Heart right ventricle (tissue), 16 donors: ENCODE measurements around the gene PEX11G. TPM values are rescaled to one million over a fixed set of nuclear protein-coding genes. Genes with fewer than 3 reads are reported as not detected.

ENCODE experiments used
- ATAC-seq, 8 donors: fragments of 200-7000 bp; cut with Tn5 transposase; one replicate each; pipeline ENCODE4 v1.9.1; 2020; ENCODE audit warnings: mild to moderate bottlenecking in 8 of 8, moderate library complexity in 8 of 8, moderate number of reproducible peaks in 1 of 8
- DNase-seq, 2 donors: peaks; one replicate each; pipeline ENCODE4 v3.0.0-alpha.2; 2020
- H3K27ac ChIP-seq, 10 donors: fragments of 200-600 bp; sonication (generic) in 2 of 10; one replicate each; pipeline versions ENCODE4 v1.5.0 to v1.8.0; 2020 to 2022; ENCODE audit warnings: mild to moderate bottlenecking in 3 of 10
- H3K27me3 ChIP-seq, 7 donors: fragments of 200-600 bp; one replicate each; pipeline ENCODE4 v1.8.0; 2021 to 2022; ENCODE audit warnings: mild to moderate bottlenecking in 2 of 7
- H3K36me3 ChIP-seq, 9 donors: fragments of 200-600 bp; sonication (generic) in 1 of 9; one replicate each; pipeline versions ENCODE4 v1.5.0 to v1.8.0; 2020 to 2022; ENCODE audit warnings: mild to moderate bottlenecking in 2 of 9
- H3K4me1 ChIP-seq, 9 donors: fragments of 200-600 bp; sonication (generic) in 1 of 9; one replicate each; pipeline versions ENCODE4 v1.5.0 to v1.8.0; 2020 to 2022; ENCODE audit warnings: mild to moderate bottlenecking in 4 of 9
- H3K4me3 ChIP-seq, 10 donors: fragments of 200-600 bp; sonication (generic) in 2 of 10; one replicate each; pipeline versions ENCODE4 v1.5.0 to v1.8.0; 2020 to 2022; ENCODE audit warnings: mild to moderate bottlenecking in 7 of 10, moderate library complexity in 2 of 10
- H3K9me3 ChIP-seq, 11 donors: fragments of 200-600 bp in 10 of 11; sonication (generic) in 2 of 11; one replicate each; pipeline versions ENCODE4 v1.5.0 to v1.8.0; 2013 to 2022; ENCODE audit warnings: mild to moderate bottlenecking in 2 of 11, control low read depth in 1 of 11, moderate library complexity in 1 of 11
- WGBS, 2 donors: extraction: QIAGEN DNeasy Blood & Tissue Kit; methylation state at CpG; one replicate each; pipeline ENCODE4 v1.1.7; 2013; ENCODE audit warnings: inconsistent platforms in 1 of 2; 5-methylcytosine and 5-hydroxymethylcytosine counted together
- intact Hi-C, 10 donors: fragments of 100-400 bp; cut with DNase I; formaldehyde crosslinking; loops; one replicate each; pipeline versions ENCODE4 v1.11.1 to v1.14.2; 2022
- polyA plus RNA-seq, 2 donors: library from polyadenylated mRNA; stranded (reverse); fragments of 200-250 nt; gene quantifications; one replicate each; pipeline ENCODE4 v1.2.3, GENCODE V29; 2013
- total RNA-seq, 10 donors: library from RNA; stranded (reverse); fragmentation: NEBNext Ultra II Directional in 3 of 10; extraction: Animal tissue kit (Norgen Biotek cat#: 25700) in 3 of 10; gene quantifications; one replicate each; pipeline versions ENCODE4 v1.2.1 to v1.2.4, GENCODE V29; 2021 to 2023
- TF ChIP-seq, protein P1 (sequence below), 9 donors: fragments of 200-600 bp; sonication (generic) in 2 of 9; IDR thresholded peaks; one replicate each; pipeline versions ENCODE4 v1.5.0 to v1.8.0; 2021 to 2022; ENCODE audit warnings: antibody characterized with exemption in 9 of 9, mild to moderate bottlenecking in 5 of 9, moderate library complexity in 1 of 9
- donor health status: Arrhythmogenic right ventricular cardiomyopathy.
- donor health status: ischemic (EF 13 %, LVEDD 7.1; RV severe dilation, severe dysfunction).
- donor health status: healthy with polysubstance abuse.
- donor health status: DM: no; HTN: yes; CAD: no.
- donor health status: DM: no; HTN: no; CAD: no.
- donor health status: ischemic (EF 25% LVEDD 6.9; RV normal size, moderate dysfunction).
- donor health status: ischemic (EF 25% LVEDD 5.7; RV mildly dilated, moderate dysfunction).
- donor health status: healthy.
- donor health status: DM: yes; HTN: yes; CAD: no.
- donor health status: Ischemic cardiomyopathy.
- donor health status: ischemic (EF 35%, LVEDD 5.7; RV mildly dilated, moderate dysfunction).
- donor health status: nonischemic (EF 11% LVEDD 7.7; RV severe dilation, severe dysfunction).
- donor health status: DM: yes; HTN: yes; CAD: no.
- donor health status: PGD.
- donor health status: ischemic (EF 29% LVEDD 5.4; RV normal size, mild dysfunction).
- donor health status: nonischemic (EF 23%, LVEDD 6.1; RV moderate dilation, normal function).

PEX11G gene
- total and polyA plus RNA-seq, 12 donors = 0.95 to 3.9 (median 1.9) TPM

DNA sequence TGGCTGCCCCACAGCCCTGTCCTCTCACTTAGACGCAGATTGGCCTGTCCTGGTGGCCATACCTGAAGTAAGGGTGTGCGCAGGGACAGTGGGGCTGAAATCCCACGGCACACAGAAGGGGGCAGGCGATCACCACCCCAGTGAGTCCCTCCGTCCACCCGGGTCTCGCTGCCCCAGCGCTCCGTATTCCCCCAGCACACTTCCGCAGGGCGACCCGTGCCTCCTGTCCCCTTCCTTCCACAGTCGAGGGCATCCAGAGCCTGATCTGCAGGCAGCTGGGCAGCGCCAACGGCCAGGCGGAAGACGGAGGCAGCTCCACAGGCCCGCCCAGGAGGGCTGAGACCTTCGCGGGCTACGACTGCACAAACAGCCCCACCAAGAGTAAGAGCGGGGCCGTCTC is 25.3 kb downstream of the PEX11G start:
- Histone ChIP-seq H3K27me3 (no peaks in the 10 kb centered on the region), H3K4me1 (no peaks in the 10 kb centered on the region), H3K36me3 (peaks cover 0 to 100% (median 45%) of the 10 kb centered on the region in 9 donors), H3K4me3 (no peak overlapping the region), H3K9me3 (no peaks in the 10 kb centered on the region), H3K27ac (no peak overlapping the region)
- 96 to 97% methylated on average over 22 to 23 of the region's 23 CpGs for WGBS, 2 donors
- DNase-seq = no peak
- TF ChIP-seq, protein P1, sequence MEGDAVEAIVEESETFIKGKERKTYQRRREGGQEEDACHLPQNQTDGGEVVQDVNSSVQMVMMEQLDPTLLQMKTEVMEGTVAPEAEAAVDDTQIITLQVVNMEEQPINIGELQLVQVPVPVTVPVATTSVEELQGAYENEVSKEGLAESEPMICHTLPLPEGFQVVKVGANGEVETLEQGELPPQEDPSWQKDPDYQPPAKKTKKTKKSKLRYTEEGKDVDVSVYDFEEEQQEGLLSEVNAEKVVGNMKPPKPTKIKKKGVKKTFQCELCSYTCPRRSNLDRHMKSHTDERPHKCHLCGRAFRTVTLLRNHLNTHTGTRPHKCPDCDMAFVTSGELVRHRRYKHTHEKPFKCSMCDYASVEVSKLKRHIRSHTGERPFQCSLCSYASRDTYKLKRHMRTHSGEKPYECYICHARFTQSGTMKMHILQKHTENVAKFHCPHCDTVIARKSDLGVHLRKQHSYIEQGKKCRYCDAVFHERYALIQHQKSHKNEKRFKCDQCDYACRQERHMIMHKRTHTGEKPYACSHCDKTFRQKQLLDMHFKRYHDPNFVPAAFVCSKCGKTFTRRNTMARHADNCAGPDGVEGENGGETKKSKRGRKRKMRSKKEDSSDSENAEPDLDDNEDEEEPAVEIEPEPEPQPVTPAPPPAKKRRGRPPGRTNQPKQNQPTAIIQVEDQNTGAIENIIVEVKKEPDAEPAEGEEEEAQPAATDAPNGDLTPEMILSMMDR (IDR thresholded peaks at IDR 0.05) = no peak
- ATAC-seq = peak in 1 of 8 donors; percentile 19
- intact Hi-C loops = no loop called here

GRCh38 chr19:7461841-7462629 is 26.8 kb downstream of the PEX11G start:
- 86 to 91% methylated on average over 28 of the region's 28 CpGs for WGBS, 2 donors
- H3K36me3 ChIP-seq = peaks cover 0 to 100% (median 40%) of the 10 kb centered on the region in 9 donors

DNA sequence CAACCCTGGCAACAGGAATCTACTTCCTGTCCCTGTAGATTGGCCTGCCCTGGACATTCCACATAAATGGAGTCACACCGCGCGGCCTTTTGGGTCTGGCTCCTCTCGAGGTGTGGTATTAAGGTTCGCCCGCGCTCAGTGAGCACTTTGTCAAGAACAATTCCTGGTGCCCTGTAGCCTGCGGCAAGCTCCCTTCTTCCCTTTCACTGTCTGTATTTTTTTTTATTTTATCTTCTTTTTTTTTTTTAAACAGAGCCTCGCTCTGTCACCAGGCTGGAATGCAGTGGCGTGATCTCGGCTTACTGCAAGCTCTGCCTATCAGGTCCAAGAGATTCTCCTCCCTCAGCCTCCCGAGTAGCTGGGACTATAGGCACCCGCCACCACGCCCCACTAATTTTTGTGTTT is 28.3 kb downstream of the PEX11G start:
- no peak for DNase-seq
- intact Hi-C loops = no loop called here
- WGBS, 2 donors = 78% methylated on average over 14 of the region's 14 CpGs

More at GRCh38 chr19:7461841-7462629, 26.8 kb downstream of the PEX11G start:
- Histone ChIP-seq H3K9me3 (no peaks in the 10 kb centered on the region), H3K4me1 (no peaks in the 10 kb centered on the region), H3K27ac (no peak overlapping the region), H3K4me3 (no peak overlapping the region), H3K27me3 (no peaks in the 10 kb centered on the region)
- no peak for ATAC-seq
- no peak for DNase-seq
- intact Hi-C loops = no loop called here
- TF ChIP-seq, protein P1 (IDR thresholded peaks at IDR 0.05) = no peak

DNA sequence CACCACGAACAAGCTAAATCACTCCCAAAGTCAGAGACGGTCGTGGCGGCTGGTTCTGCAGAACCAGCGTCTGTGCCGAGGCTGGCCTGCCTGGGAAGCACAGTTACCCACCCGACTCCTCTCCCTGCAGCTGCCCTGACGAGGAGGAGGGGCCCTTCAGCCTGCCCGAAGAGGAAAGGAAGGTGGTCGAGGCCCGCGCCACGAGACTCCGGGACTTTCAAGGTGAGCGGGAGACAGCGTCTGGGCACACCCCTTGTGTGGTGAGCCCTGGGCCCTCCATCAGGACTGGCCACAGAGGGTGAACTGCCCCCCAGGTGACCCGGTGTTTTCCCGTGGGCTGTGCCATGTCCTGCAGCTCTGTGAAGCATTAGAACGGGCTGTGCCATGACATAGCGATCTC is 29.1 kb downstream of the PEX11G start:
- 87 to 93% methylated on average over 20 of the region's 20 CpGs for WGBS, 2 donors
- TF ChIP-seq, protein P1 (IDR thresholded peaks at IDR 0.05) = no peak
- Histone ChIP-seq H3K9me3 (no peaks in the 10 kb centered on the region), H3K4me1 (no peaks in the 10 kb centered on the region), H3K27me3 (no peaks in the 10 kb centered on the region), H3K27ac (no peak overlapping the region), H3K4me3 (no peak overlapping the region), H3K36me3 (peaks cover 0 to 100% (median 37%) of the 10 kb centered on the region in 9 donors)
- ATAC-seq (no peak), DNase-seq (no peak)
- intact Hi-C loops = no loop called here

More for the DNA sequence above, 28.3 kb downstream of the PEX11G start:
- no peaks in the 10 kb centered on the region for H3K27me3 ChIP-seq
- no peak for ATAC-seq
- H3K9me3 ChIP-seq = no peaks in the 10 kb centered on the region
- H3K4me1 ChIP-seq = no peaks in the 10 kb centered on the region
- TF ChIP-seq, protein P1 (IDR thresholded peaks at IDR 0.05) = no peak
- no peak overlapping the region for H3K4me3 ChIP-seq
- H3K36me3 ChIP-seq = peaks cover 0 to 100% (median 41%) of the 10 kb centered on the region in 9 donors
- H3K27ac ChIP-seq = no peak overlapping the region
